Measurements from ENCODE around the gene DUSP5. TPM values are rescaled to one million over a fixed set of nuclear protein-coding genes. Genes with fewer than 3 reads are reported as not detected.

Gene DUSP5
- total and polyA plus RNA-seq, 8 donors = 2.7 to 12.8 (median 5.5) TPM

DNA sequence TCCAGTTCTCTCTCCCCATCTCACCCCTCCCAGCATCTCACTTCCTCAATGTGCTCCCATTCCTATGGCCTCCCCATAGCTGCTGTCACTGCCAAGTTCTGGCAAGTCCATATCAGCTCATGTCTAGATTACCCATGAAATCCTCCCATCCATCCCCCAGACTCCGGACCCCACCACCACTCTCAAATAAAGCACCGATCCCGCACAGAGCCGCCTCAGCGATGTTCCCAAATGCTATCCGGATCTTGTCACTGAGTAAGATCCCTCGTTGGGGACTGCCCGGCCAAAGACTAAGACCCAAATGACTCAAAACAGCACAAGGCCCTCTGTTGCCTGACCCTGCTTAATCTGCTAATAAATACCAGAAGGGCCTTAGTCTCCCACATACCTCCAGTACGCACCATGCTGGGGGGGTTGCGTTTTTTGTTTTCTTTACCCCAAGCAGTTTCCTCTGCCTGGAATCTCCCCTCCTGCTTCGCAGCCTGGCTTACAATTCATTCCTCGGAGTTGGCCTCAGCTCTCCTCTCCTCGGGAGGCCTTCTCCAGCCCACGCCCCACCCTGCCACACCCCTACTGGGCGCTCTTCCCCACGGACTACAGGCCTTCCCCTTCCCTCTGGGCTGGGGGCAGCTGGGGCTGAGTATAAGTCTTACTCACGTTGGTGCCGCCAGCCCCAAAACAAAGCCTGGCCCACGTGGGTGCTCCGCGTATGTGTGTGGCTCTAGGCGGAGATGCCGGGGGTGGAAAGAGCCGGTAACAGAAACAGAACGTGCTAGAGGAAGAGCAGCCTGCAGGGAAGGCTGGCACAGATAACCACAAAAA lies 1.8 kb upstream of the DUSP5 start:
- Histone ChIP-seq H3K9me3 (no peaks in the 10 kb centered on the region), H3K27ac (no peak overlapping the region), H3K4me1 (peaks cover 0 to 9% (median 0%) of the 10 kb centered on the region in 3 donors), H3K4me3 (peak overlapping the region in 1 of 4 donors; percentile 86), H3K36me3 (no peaks in the 10 kb centered on the region), H3K27me3 (peaks cover 0 to 4% (median 0%) of the 10 kb centered on the region in 4 donors)
- no peak for DNase-seq
- WGBS, 2 donors = 78 to 80% methylated on average over 25 of the region's 25 CpGs
- intact Hi-C loops (cut with DNase I) = no loop called here
- no peak for TF ChIP-seq CTCF (IDR thresholded peaks at IDR 0.05)
- no peak for FAIRE-seq
- no peak for ATAC-seq

GRCh38 chr10:110496553-110497437 lies 912 bp upstream of the DUSP5 start:
- Histone ChIP-seq H3K36me3 (no peaks in the 10 kb centered on the region), H3K27me3 (peaks cover 0 to 4% (median 0%) of the 10 kb centered on the region in 4 donors), H3K27ac (peak overlapping the region; percentile 68 to 91 (median 78)), H3K4me3 (peak overlapping the region; percentile 53 to 86 (median 74)), H3K4me1 (peaks cover 0 to 16% (median 6%) of the 10 kb centered on the region in 3 donors), H3K9me3 (no peaks in the 10 kb centered on the region)
- intact Hi-C loops (cut with DNase I) = no loop called here
- no peak for ATAC-seq
- TF ChIP-seq CTCF (IDR thresholded peaks at IDR 0.05) = no peak
- FAIRE-seq = no peak
- 35 to 39% methylated on average over 22 of the region's 22 CpGs for WGBS, 2 donors
- no peak for DNase-seq

DNA sequence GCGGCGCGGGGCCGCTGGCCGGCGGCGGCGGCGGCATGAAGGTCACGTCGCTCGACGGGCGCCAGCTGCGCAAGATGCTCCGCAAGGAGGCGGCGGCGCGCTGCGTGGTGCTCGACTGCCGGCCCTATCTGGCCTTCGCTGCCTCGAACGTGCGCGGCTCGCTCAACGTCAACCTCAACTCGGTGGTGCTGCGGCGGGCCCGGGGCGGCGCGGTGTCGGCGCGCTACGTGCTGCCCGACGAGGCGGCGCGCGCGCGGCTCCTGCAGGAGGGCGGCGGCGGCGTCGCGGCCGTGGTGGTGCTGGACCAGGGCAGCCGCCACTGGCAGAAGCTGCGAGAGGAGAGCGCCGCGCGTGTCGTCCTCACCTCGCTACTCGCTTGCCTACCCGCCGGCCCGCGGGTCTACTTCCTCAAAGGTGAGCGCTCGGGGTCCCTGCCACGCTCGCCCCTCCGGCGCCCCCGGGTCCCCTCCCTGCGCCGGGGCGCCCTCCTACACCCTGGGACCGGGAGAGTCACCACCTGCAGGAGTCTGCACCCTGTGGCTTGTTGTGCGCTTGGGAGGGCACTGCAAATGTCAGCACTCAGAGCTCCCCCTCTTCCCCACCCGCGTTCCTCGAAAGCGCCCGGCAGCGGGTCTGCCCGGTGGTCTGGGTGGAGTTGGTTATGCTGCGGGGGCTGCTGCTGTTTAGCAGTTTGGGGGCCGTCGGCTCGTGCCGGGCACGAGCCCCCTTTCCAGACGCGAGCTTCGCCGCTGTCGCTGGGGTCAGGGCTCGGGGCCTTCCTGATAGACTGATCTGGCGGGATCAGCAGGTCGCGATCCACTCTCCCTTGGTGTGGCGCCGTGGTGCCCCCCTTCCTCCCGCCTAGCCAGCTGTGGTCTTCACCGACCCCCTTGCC lies 627 bp downstream of the DUSP5 start:
- Histone ChIP-seq H3K27me3 (peaks cover 0 to 4% (median 0%) of the 10 kb centered on the region in 4 donors), H3K4me1 (peaks cover 6 to 28% (median 6%) of the 10 kb centered on the region in 3 donors), H3K36me3 (no peaks in the 10 kb centered on the region), H3K4me3 (peak overlapping the region; percentile 40 to 86 (median 74)), H3K27ac (peak overlapping the region in 3 of 4 donors; percentile 75 to 91 (median 82)), H3K9me3 (no peaks in the 10 kb centered on the region)
- intact Hi-C loops (cut with DNase I) = no loop called here
- DNase-seq (peak; percentile 33 to 84 (median 62)), FAIRE-seq (no peak), ATAC-seq (peak; percentile 3 to 26 (median 10))
- TF ChIP-seq CTCF (IDR thresholded peaks at IDR 0.05) = no peak
- WGBS, 2 donors = 4 to 5% methylated on average over 83 to 107 of the region's 107 CpGs

DNA sequence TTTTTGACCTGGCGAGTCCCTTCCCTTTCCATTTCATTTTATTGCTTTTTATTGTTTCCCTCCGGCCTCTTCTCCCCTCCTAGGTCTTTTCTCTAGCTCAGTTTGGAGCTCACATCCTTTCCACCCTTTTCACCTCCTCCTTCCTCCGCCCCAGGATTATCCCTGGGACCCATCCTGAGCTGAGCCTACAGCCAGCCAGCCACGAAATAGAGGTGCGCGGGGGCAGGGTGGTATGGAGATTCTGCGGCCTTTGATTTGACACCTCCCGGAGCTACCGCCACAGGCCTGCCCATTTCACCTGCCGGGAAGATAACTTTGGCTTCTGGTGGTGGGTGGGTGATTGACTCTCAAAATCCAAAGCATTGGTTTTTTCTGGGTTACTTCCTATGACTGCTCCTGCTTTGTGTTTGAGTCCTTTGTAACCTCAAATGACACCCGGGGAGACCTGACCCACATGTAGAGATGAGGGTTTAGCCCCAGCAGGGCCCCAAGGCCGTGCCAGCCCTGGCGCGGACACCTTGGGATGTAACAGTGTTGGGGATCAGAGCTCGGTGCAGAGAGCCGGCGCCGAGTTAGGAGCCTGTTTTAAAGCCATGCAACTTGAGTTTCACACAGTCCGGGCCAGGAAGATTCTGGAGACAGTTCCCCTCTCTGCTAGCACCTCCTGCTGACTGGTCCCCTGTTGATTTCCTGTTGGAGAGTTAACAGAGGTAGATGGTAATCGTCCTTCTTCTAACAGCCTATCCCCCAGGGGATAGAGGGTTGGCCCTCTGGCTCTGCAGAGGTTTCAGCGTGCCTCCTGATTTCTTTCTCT lies 1.5 kb downstream of the DUSP5 start:
- no peaks in the 10 kb centered on the region for H3K9me3 ChIP-seq
- peak overlapping the region in 3 of 4 donors; percentile 63 to 86 (median 84) for H3K4me3 ChIP-seq
- no peaks in the 10 kb centered on the region for H3K36me3 ChIP-seq
- peak overlapping the region in 3 of 4 donors; percentile 75 to 91 (median 82) for H3K27ac ChIP-seq
- FAIRE-seq = no peak
- H3K4me1 ChIP-seq = peaks cover 6 to 28% (median 6%) of the 10 kb centered on the region in 3 donors
- peak in 1 of 4 donors; percentile 6 for ATAC-seq
- TF ChIP-seq CTCF (IDR thresholded peaks at IDR 0.05) = no peak
- intact Hi-C loops (cut with DNase I) = no loop called here
- H3K27me3 ChIP-seq = peaks cover 0 to 4% (median 0%) of the 10 kb centered on the region in 4 donors
- WGBS, 2 donors = 44 to 50% methylated on average over 21 of the region's 21 CpGs
- DNase-seq = peak in 1 of 6 donors; percentile 33
